HG03520 (cell line): ENCODE measurements around the gene TUBA3E.
"Not testable (repeated sequence)": the region's sequence is repeated elsewhere in the genome, so short reads cannot be mapped to it uniquely, and the experiment has no call there.

Experiments used
- ATAC-seq: cut with Tn5 transposase; IDR thresholded peaks from one replicate; pipeline ENCODE4 v1.9.1; 2021; ENCODE audit warnings: mild to moderate bottlenecking, moderate library complexity; ENCODE audit not compliant: unreplicated experiment

Gene TUBA3E

DNA sequence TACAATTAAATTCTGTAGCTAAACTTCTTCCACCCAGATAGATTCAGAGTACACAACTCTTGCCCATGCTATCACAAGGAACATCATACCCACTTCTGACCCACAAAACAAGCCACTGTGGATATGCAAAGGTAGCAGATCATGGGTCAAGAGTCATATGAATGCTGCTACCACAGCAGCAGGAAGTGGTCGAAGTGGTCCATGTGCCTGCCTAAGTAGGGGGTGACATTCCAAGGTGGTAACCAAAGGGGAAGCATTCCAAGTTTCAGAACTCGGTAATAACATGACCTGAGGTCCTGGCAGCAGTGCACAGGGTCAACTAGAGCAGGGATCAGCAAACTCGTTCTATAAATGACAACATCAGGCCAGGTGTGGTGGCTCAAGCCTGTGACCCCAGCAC, 5.8 kb downstream of the TUBA3E start:
- ATAC-seq, result not testable (repeated sequence)

GRCh38 chr2:130191319-130191718, 6.9 kb downstream of the TUBA3E start:
- ATAC-seq, result not testable (repeated sequence)

GRCh38 chr2:130190237-130190636, 8.0 kb downstream of the TUBA3E start:
- ATAC-seq, result no peak

GRCh38 chr2:130188958-130189357, 9.3 kb downstream of the TUBA3E start:
- ATAC-seq, result not testable (repeated sequence)

DNA sequence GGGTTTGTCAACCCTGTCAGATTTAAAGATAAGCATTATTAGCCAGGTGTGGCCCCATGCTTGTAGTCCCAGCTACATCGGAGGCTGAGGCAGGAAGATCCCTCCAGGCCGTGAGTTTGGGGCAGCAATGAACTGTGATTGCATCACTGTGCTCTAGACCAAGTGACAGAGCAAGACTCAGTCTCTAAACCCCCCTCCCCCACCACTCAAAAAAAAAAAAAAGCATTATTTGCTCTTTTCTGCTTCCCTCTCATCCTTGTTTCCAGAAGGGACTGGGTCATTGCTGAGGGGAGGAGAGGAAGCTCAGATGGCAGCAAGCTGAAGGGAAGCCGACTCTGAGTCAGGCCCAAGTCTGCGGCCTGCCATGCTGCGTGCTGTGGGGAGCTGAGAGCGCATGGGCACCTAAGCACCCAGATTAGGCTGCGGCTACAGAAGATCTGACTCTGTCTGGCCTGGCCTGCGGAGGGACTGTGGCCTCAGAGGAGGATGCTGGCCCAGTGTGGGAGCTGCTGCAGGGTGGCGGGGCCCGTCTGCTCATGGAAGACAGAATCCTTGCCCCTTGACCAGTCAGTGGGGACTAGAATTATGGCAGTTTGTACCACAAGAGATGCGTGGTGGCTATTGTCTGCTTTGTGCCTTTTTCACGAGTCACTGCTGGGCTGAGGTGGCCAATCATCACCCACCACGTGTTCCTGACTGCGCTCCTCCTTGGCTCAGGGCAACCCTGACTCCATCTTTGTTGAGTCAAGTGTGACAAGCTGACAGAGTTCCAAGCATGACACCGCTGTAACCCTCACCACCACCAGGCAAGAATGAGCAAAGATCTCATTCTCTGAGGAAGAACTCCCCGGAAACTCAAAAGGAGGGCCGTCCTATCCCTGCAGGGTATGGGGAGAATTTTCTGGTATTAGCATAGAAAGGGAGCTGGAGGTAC, 10.1 kb downstream of the TUBA3E start:
- not testable (repeated sequence) for ATAC-seq

- ATAC-seq, result no peak
These were observed 11.0 kb downstream of the TUBA3E start for GRCh38 chr2:130187268-130187667.

GRCh38 chr2:130186391-130186790, 11.8 kb downstream of the TUBA3E start:
- no peak for ATAC-seq

GRCh38 chr2:130185896-130186295, 12.3 kb downstream of the TUBA3E start:
- no peak for ATAC-seq

DNA sequence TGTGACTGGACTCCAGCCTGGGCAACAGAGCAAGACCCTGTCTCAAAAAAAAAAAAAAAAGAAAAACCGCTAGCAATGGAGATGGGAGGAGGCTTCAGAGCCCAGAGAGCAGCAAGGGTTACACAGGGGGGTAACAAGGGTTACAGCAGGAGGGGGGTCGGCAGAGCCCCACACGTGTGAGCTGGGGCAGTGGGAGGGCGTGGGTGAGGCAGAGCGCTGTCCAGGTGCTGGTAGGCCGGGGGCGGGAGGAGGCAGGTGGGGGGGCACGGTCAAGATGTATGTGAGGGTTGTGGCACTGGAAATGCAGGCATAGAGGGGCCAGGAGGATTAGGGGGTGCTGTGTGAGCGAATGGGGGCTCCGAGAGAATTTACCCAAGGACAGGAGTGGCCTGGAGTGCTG, 12.8 kb downstream of the TUBA3E start:
- ATAC-seq, result no peak

DNA sequence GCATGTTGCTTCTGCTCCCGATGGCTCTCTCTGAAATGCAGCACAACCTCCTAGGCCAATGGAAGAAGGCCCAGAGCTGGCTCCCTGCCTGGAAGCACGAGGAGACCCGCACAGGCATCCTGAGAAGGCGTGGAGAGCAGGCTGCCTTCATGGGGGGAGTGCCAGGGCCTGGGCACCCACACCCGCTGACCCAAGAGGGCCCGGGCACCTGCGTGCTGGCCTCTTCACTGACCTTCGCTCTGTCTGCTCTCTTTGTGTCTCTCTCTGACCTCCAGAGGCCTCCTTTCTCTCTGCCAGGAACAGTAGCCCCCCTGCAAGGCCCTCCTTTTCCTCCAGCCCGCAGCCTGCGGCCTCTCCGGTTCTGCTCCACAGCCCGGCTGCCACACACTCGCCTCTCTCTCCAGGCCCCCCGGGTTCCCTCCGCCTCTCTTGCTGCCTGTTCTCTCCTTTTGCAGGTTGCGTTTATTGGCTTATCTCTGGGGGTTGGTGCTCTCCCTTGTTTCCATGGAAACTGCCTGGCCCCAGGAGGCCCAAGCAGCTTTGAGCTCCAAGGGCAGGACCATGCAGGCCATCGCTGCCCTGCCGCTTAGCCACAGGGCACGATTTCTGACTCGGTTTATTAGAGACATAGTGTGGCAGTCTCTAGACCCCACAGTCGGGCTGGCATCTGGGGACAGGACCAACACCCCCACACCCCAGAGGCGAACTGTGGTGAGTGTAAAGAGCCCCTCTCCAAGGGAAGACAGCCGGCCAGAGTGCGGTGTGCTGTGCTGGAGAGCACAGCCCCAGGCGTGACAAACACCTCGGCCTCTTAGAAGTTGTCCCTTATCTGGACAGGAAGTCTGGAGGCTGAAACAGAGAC, 14.5 kb downstream of the TUBA3E start:
- no peak for ATAC-seq

DNA sequence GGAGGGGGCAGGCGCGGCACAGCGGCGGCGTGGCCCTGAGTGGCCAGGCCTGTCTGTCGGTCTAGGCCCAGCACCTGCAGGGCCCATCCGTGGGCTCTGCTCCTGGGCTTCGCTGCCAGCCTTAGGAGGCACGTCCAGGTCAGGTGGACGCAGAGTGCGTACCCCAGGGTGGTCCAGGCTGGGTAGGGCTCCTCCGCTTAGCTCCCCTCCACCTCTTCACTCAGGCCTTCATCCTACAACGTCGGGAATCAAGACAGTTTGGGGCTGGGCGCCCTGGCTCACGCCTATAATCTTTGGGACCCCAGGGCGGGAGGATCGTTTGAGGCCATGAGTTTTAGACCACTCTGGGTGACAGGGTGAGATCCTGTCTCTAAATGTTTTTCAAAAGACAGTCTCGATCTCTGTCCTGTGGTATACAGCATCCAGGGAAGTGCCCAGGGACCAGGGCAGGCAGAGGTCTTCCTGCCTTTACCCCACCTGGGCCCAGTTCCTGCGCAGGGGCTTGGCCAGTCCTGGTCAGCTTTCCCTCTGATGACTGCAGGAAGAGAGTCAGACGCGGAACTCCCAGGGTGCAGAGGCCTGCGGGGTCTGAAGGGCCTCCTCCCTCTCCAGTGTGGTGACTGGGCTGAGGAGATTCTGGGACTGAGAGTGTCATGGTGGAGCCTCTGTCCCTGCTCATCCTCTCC, 15.3 kb downstream of the TUBA3E start:
- ATAC-seq, result not testable (repeated sequence)

- peak; percentile 81 for ATAC-seq
These were observed 16.2 kb downstream of the TUBA3E start, which contains the start of gene MZT2B for GRCh38 chr2:130181880-130182682. TSS of gene MZT2B (plus strand) at chr2:130182262. CDS start at chr2:130182283, 21 bp downstream.

DNA sequence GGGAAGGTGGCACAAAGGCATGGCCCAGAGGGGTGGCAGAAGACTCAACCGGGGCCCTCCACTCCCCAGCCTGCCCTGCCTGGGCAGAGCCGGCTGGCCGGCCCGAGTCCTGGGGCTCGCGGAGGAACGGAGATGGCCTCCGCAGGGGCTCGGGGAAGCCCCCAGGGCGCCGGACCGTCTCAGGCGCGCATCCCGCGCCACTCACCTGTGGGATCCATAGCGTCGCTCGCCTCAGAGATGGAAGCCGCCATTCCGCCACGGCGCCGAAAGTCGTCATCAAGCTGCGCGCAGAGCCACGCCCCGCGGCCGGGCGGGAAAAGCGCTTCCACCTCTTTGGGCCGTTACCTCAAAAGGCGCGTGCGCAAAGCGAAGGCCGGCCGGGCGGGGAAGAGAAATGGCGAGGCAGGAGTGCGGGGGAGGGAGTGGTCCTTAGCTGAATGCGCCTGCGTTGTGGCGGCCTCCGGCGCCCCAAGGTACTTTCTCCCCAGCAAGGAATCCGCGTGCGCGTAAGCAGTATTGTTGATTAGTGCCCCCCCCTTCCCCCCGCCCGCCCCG, 16.8 kb downstream of the TUBA3E start, which contains the start of gene SMPD4:
Gene SMPD4 (minus strand): TSS at position 278 of the 555 bp plus-strand sequence. CDS start 5,010 bp downstream, outside the sequence.
- peak; percentile 46 for ATAC-seq

- ATAC-seq, result not testable (repeated sequence)
These were observed 17.6 kb downstream of the TUBA3E start for GRCh38 chr2:130180404-130181324.

DNA sequence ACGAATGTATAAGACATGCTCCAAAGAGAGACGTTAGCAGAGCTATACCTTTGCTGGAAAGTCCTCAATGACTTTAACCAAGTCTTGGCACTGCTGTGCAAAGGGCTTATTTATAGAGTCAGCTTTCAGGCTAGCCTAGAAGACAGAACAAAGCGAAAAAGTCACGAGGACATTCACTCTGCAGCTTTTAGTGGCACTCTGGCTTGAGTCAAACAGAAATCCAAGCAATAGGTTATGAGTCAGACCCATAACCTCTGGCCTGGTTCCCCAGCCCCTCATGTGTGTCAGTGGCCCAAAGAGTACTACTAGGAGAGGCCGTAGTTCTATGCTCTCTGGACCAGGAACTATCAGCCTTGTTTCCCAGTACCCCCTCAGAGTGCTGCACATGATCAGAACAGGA, 23.4 kb downstream of the TUBA3E start:
- peak; percentile 86 for ATAC-seq

DNA sequence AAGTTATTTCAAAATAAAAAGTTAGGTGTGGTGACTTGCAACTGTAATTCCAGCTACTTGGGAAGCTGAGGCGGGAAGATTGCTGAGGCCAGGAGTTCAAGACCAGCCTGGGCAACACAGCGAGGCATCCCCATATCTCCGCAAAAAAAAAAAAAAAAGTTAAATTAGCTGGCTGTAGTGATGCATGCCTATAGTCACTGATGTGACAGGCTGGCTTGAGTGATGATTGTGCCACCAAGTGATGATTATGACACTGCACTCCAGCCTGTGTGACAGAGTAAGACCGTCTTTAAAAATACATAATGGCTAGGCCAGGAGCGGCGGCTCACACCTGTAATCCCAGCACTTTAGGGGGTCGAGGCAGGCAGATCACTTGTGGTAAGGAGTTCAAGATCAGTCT, 28.3 kb downstream of the TUBA3E start:
- ATAC-seq, result no peak

- not testable (repeated sequence) for ATAC-seq
These were observed 29.1 kb downstream of the TUBA3E start for GRCh38 chr2:130169163-130169562.

DNA sequence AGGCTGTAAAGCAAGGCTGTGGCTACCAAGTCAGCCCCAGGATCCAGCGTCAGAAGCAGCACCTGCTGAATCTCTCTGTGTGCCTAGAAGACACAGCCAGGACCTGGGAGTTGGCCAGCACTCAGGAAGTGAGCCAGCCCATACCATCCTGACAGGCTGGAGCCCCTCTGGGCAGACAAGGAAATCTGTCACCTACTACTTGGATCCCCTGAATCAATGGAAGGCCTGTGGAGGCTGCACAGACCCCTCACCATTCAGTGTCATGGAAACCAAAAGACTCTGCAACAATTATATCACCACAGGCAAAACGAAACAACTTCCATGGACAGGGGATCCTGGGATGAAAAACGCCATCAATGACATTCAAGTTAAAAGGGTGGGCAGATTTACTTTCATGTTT, 31.6 kb downstream of the TUBA3E start:
- not testable (repeated sequence) for ATAC-seq
